IPS-15b (cell line): ENCODE measurements around the gene RIN1.
"Not testable (repeated sequence)": the region's sequence is repeated elsewhere in the genome, so short reads cannot be mapped to it uniquely, and the experiment has no call there.

ENCODE experiments used
- H3K27me3 ChIP-seq: one replicate; pipeline ENCODE4 v1.6.1; 2013; ENCODE audit warnings: low read length; ENCODE audit not compliant: control insufficient read depth, insufficient read depth
- H3K36me3 ChIP-seq: one replicate; pipeline ENCODE4 v1.6.1; 2013; ENCODE audit warnings: low read length; ENCODE audit not compliant: control insufficient read depth, insufficient read depth
- H3K4me1 ChIP-seq: one replicate; pipeline ENCODE4 v1.6.1; 2013; ENCODE audit warnings: mild to moderate bottlenecking, low read length; ENCODE audit not compliant: control insufficient read depth, insufficient read depth
- H3K4me3 ChIP-seq: one replicate; pipeline ENCODE4 v1.5.1; 2013; ENCODE audit warnings: low read depth, low read length
- H3K9ac ChIP-seq: one replicate; pipeline ENCODE4 v1.6.1; 2013; ENCODE audit warnings: low read depth, mild to moderate bottlenecking, low read length
- H3K9me3 ChIP-seq: one replicate; pipeline ENCODE4 v1.6.1; 2013; ENCODE audit warnings: mild to moderate bottlenecking, low read length; ENCODE audit not compliant: control insufficient read depth, insufficient read depth

RIN1 gene, protein sequence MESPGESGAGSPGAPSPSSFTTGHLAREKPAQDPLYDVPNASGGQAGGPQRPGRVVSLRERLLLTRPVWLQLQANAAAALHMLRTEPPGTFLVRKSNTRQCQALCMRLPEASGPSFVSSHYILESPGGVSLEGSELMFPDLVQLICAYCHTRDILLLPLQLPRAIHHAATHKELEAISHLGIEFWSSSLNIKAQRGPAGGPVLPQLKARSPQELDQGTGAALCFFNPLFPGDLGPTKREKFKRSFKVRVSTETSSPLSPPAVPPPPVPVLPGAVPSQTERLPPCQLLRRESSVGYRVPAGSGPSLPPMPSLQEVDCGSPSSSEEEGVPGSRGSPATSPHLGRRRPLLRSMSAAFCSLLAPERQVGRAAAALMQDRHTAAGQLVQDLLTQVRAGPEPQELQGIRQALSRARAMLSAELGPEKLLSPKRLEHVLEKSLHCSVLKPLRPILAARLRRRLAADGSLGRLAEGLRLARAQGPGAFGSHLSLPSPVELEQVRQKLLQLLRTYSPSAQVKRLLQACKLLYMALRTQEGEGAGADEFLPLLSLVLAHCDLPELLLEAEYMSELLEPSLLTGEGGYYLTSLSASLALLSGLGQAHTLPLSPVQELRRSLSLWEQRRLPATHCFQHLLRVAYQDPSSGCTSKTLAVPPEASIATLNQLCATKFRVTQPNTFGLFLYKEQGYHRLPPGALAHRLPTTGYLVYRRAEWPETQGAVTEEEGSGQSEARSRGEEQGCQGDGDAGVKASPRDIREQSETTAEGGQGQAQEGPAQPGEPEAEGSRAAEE

DNA sequence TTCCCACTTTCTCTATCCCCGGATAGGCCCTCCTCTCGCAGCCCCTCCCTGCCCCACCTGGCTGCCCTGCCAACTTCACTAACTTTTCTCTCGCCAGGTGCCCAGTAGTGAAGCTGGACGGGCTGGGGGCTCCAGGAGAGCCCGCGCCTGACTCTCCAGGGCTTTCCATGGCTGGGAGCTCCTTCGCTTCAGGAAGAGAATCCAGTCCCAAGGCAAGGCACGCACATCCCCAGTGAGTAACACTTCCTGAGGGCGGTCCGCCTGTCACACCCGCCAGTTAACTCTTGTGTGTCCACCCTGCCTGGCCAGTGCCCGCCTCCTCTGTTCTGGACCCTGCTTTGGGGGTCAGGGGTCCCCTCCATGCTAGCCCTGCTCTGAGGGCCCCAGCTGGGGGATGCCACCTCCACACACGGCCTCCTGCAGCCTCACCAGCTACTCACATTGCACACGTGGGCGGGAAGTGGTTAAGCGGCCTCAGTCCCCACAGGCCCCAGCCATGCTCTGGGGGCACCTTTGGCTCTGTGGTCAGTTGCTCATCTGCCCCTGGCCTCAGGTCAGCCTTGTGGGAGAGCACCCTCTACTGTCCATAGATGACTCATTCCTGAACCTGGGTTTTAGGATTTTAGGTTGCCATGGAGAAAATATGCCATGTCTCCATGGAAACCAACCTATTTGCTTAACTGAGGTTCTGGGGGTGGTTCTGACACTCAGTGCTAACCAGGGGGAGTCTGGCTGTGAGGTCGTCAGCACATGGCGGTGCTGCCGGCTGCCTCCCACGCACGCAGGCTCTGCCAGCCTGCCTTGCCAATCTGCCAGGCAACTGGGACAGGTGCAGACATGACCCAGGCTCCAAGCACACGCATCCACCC, at the start of gene RIN1:
RIN1 (minus strand) TSS at position 201 of the 869 bp plus-strand sequence; CDS start at position 169, 32 bp downstream.
- H3K9me3 ChIP-seq, result no peaks in the 10 kb centered on the region
- H3K4me1 ChIP-seq, result peaks cover 2% of the 10 kb centered on the region
- no peak within 1 kb of the TSS for H3K9ac ChIP-seq
- peak within 1 kb of the TSS; percentile 45 for H3K4me3 ChIP-seq
- peaks cover 24% of the 10 kb centered on the region for H3K36me3 ChIP-seq
- no peaks in the 10 kb centered on the region for H3K27me3 ChIP-seq

DNA sequence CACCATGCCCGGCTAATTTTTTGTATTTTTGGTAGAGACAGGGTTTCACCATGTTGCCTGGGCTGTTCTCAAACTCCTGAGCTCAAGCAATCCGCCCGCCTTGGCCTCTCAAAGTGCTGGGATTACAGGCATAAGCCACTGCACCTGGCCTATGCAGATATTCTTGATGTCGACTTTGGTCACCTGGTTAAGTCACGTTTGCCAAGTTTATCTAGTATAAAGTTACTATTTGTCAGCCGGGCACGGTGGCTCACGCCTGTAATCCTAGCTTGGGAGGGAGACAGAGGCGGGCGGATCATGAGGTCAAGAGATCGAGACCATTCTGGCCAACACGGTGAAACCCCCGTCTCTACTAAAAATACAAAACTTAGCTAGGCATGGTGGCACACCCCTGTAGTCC, 48.1 kb upstream of the RIN1 start:
- not testable (repeated sequence) for H3K4me1 ChIP-seq, H3K4me3 ChIP-seq, H3K36me3 ChIP-seq, H3K9me3 ChIP-seq, H3K9ac ChIP-seq, H3K27me3 ChIP-seq

DNA sequence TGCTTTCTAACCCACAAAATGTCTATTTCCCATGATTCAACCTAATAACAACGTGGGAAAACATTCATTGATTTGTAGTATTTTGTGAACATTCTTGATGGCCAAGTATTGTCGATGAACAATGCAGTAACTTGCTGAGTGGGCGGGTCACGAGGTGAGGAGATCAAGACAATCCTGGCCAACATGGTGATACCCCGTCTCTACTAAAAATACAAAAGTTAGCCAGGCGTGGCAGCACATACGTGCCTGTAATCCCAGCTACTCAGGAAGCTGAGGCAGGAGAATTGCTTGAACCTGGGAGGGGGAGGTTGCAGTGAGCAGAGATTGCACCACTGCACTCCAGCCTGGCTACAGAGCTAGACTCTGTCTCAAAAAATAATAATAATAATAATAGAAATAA, 44.0 kb upstream of the RIN1 start:
- H3K27me3 ChIP-seq, H3K9me3 ChIP-seq, H3K9ac ChIP-seq, H3K4me3 ChIP-seq, H3K4me1 ChIP-seq, H3K36me3 ChIP-seq: not testable (repeated sequence)

- H3K27me3 ChIP-seq, H3K4me1 ChIP-seq, H3K9ac ChIP-seq, H3K36me3 ChIP-seq, H3K9me3 ChIP-seq, H3K4me3 ChIP-seq: not testable (repeated sequence)
Observed at GRCh38 chr11:66373690-66374287, 37.6 kb upstream of the RIN1 start.

GRCh38 chr11:66373265-66373664, 37.0 kb upstream of the RIN1 start:
- Histone ChIP-seq H3K4me1 (peaks cover 9% of the 10 kb centered on the region), H3K27me3 (no peaks in the 10 kb centered on the region), H3K9me3 (no peaks in the 10 kb centered on the region), H3K9ac (no peak overlapping the region), H3K4me3 (no peak overlapping the region), H3K36me3 (peaks cover 12% of the 10 kb centered on the region)

- H3K9me3 ChIP-seq, result no peaks in the 10 kb centered on the region
- peaks cover 26% of the 10 kb centered on the region for H3K36me3 ChIP-seq
- H3K9ac ChIP-seq, result peak within 1 kb of the TSS; percentile 91
- H3K4me3 ChIP-seq, result peak within 1 kb of the TSS; percentile 99
- no peaks in the 10 kb centered on the region for H3K27me3 ChIP-seq
- peaks cover 9% of the 10 kb centered on the region for H3K4me1 ChIP-seq
Observed at GRCh38 chr11:66371627-66372415, 35.6 kb upstream of the RIN1 start, which contains the start of gene SLC29A2. Gene SLC29A2, minus strand, starts transcription at chr11:66371760. Its CDS starts 169 bp downstream, at chr11:66371591.

DNA sequence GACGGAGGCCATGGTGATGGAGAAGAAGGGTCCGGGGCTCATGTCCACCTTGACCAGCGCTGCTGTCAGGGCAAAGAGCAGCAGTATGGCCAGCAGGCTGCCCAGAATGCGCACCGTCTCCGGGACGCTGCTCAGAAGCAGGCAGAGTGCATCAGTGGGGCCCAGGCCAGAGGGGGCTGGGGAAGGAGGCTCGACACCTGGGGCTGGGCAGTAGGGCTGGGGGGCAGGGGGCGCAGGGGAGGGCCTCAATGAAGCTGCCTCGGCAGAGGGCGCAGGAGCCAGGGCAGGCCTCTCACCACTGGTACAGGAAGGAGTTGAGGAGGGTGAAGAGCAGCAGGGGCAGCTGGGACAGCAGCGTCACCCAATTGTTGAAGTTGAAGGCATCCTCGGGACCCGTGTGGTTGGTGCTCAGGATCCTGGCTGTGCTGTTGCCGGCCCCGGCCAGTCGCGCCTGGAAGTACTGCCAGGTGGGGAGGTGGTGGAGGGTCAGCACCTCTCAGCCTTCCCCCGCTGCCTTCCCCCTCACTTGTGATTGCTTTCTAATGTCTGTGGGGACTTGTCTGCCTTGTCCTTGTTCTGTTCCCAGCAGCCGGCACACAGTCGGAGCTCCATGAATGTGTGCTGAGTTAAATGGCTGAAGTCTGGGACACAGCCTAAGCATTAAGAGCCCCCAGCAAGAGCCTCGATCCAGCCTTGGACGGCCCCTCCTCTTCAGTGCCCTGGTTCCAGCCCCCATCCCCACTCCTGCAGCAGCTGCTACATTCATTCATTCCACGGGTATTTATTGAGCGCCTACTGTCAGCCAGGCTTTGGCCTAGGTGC, 33.0 kb upstream of the RIN1 start:
- no peaks in the 10 kb centered on the region for H3K9me3 ChIP-seq
- no peak overlapping the region for H3K9ac ChIP-seq
- H3K36me3 ChIP-seq, result peaks cover 41% of the 10 kb centered on the region
- H3K4me1 ChIP-seq, result peaks cover 9% of the 10 kb centered on the region
- no peaks in the 10 kb centered on the region for H3K27me3 ChIP-seq
- H3K4me3 ChIP-seq, result peak overlapping the region; percentile 63

GRCh38 chr11:66368484-66368883, 32.2 kb upstream of the RIN1 start:
- no peaks in the 10 kb centered on the region for H3K9me3 ChIP-seq
- no peaks in the 10 kb centered on the region for H3K27me3 ChIP-seq
- peaks cover 9% of the 10 kb centered on the region for H3K4me1 ChIP-seq
- peaks cover 46% of the 10 kb centered on the region for H3K36me3 ChIP-seq
- no peak overlapping the region for H3K9ac ChIP-seq
- H3K4me3 ChIP-seq, result no peak overlapping the region

GRCh38 chr11:66367561-66368312, 31.5 kb upstream of the RIN1 start:
- H3K36me3 ChIP-seq, result peaks cover 51% of the 10 kb centered on the region

More at GRCh38 chr11:66367561-66368312, 31.5 kb upstream of the RIN1 start:
- H3K4me1 ChIP-seq, result peaks cover 6% of the 10 kb centered on the region
- H3K27me3 ChIP-seq, result no peaks in the 10 kb centered on the region
- H3K9me3 ChIP-seq, result no peaks in the 10 kb centered on the region
- H3K4me3 ChIP-seq, result no peak overlapping the region
- H3K9ac ChIP-seq, result no peak overlapping the region
